Measurements from ENCODE around the gene HFM1.

HFM1 gene

DNA sequence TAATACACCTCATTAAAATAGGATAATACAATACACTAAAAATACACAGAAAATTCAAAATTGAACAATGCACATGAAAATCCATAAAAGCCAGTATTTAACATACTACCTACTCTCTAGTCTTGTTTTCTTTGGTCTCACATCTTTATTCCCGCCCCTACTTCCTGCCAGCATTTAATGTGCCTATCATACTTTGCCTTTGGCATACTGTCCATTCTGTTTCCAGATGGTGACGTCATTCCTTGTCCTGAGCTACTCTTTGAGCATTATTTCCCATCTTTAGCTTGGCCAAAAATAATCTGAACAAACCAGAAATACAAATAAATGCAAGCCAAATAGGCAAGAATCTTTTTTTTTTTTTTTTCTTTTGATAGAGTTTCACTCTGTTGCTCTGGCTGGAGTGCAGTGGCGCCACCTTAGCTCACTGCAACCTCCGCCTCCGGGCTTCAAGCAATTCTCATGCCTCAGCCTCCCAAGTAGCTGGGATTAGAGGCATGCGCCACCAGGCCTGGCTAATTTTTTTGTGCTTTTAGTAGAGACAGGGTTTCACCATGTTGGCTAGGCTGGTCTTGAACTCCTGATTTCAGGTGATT is 4.4 kb downstream of the HFM1 start:
- TF ChIP-seq, protein P1, sequence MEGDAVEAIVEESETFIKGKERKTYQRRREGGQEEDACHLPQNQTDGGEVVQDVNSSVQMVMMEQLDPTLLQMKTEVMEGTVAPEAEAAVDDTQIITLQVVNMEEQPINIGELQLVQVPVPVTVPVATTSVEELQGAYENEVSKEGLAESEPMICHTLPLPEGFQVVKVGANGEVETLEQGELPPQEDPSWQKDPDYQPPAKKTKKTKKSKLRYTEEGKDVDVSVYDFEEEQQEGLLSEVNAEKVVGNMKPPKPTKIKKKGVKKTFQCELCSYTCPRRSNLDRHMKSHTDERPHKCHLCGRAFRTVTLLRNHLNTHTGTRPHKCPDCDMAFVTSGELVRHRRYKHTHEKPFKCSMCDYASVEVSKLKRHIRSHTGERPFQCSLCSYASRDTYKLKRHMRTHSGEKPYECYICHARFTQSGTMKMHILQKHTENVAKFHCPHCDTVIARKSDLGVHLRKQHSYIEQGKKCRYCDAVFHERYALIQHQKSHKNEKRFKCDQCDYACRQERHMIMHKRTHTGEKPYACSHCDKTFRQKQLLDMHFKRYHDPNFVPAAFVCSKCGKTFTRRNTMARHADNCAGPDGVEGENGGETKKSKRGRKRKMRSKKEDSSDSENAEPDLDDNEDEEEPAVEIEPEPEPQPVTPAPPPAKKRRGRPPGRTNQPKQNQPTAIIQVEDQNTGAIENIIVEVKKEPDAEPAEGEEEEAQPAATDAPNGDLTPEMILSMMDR (IDR thresholded peaks at IDR 0.05; ENCODE audit: control extremely low read depth, extremely low read depth, low read depth, missing control alignments): no peak
- CTCF ChIA-PET: interaction anchor here (1.1 kb wide), 1 partner anchor 20 kb away, joined by 3 read pairs; no protein-coding TSS in a partner anchor
- POLR2A ChIA-PET: no interaction called here

DNA sequence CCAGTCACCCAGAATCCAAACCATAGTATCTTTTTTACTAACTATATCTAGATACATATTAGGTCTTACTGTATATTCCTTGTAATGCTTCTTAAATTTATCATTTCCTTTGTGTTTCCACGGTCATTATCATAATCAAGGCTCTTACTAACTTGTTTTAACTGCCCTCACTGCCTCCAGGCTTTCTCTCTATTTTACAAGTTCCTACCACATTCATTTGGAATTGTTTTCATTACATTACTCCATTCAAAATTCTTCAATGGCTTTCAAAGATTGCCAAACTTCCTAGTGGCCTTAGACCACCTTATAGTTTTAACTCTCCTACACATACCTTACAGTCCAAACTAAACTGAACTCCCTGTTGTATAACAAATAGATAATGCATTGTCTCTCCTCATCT is 6.3 kb downstream of the HFM1 start:
- DNase-seq (ENCODE audit: extremely low spot score): no peak
- TF ChIP-seq, protein P1 (IDR thresholded peaks at IDR 0.05; ENCODE audit: control extremely low read depth, extremely low read depth, low read depth, missing control alignments): no peak
- ChIA-PET CTCF (interaction anchor here (1.7 kb wide), 1 partner anchor 233 kb away, joined by 5 read pairs; no protein-coding TSS in a partner anchor), POLR2A (no interaction called here)

More for the DNA sequence above, 4.4 kb downstream of the HFM1 start:
- DNase-seq (ENCODE audit: extremely low spot score): no peak

DNA sequence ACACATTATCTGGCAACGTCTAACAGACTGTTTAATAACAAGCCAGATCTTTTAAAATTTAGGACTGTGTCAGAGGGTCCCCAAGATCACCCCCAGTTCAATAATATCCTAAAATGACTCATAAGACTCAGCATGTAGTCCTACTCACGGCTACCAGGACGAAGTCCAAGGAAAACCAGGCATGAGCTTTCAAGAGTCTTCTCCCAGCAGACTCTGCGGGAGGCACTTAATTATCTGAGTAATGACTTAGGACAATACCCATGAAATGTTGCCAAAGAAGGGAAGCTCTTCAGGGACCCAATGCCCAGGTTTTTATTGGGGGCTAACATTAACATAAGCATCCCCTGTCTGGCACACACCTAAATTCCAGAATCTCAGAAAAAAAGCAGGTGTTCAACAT is 7.0 kb downstream of the HFM1 start:
- TF ChIP-seq, protein P1 (IDR thresholded peaks at IDR 0.05; ENCODE audit: control extremely low read depth, extremely low read depth, low read depth, missing control alignments): no peak
- POLR2A ChIA-PET: no interaction called here
- DNase-seq (ENCODE audit: extremely low spot score): no peak
- CTCF ChIA-PET: no interaction called here

DNA sequence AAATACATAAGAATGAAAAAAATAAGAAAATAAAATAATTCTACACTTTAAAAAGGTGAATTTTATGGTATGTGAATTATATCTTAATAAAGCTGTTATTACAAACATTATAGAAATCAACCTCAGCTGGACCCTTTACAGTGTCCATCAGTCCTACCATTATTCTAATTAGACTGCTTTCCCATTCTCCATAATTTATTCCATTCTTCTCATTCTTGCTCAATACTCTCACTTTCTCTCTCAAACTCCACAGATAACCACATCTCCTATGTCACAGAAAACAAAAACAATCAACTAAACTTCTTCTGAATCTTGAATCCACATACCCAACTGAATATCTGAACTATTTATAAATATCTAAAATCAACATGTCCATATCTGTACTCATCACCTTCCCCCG is 11.6 kb downstream of the HFM1 start:
- DNase-seq (ENCODE audit: extremely low spot score): no peak
- ChIA-PET POLR2A (no interaction called here), CTCF (no interaction called here)
- TF ChIP-seq, protein P1 (IDR thresholded peaks at IDR 0.05; ENCODE audit: control extremely low read depth, extremely low read depth, low read depth, missing control alignments): no peak

DNA sequence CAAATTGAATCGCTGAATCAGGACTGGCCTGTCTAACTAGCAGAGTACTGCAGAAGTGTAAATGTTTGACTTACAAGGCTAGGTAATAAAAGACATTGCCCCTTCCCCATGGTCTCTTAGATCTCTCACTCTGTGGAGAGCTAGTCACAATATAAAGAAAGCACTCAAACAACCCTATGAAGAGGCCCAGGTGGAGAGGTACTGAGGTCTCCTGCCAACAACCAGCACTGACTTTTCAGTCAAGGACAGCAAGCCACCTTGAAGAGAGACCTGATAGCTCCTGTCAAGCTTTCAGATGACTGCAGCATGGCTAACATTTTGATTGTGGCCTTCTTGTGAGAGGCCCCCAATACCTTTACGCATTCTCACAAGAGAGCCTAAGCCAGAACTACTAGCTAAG is 18.5 kb downstream of the HFM1 start:
- no peak for DNase-seq (ENCODE audit: extremely low spot score)
- TF ChIP-seq, protein P1 (IDR thresholded peaks at IDR 0.05; ENCODE audit: control extremely low read depth, extremely low read depth, low read depth, missing control alignments): no peak
- POLR2A ChIA-PET: no interaction called here
- CTCF ChIA-PET: interaction anchor here (1.1 kb wide), 1 partner anchor 10 kb away, joined by 3 read pairs; no protein-coding TSS in a partner anchor

DNA sequence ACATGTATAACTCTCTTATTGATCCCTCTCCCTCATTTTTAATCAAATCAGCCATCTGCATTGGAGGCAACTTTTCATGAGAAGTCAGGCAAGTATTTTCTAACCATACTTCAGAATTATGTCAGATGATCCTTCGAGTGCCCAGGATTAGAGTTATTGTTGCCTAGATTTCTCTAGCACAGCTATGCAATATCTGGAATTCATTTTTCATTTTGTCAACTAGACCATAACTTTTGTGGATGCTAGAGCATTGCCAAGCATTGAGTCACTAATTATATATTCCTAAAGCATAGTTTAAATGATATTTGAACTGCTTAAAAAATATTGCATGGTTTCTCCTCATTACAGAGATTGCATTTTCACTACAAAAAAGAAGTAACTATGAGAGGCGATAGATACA is 21.2 kb downstream of the HFM1 start:
- no peak for DNase-seq (ENCODE audit: extremely low spot score)
- TF ChIP-seq, protein P1 (IDR thresholded peaks at IDR 0.05; ENCODE audit: control extremely low read depth, extremely low read depth, low read depth, missing control alignments): no peak
- ChIA-PET POLR2A (no interaction called here), CTCF (interaction anchor here (0.7 kb wide), 1 partner anchor 9 kb away, joined by 4 read pairs; no protein-coding TSS in a partner anchor)

Measured in GM10248 (cell line).